Measurements from ENCODE around the gene TSN. TPM values are rescaled to one million over a fixed set of nuclear protein-coding genes. Genes with fewer than 3 reads are reported as not detected.

Gene TSN
- total and polyA plus RNA-seq, 9 of the 15 experiments (the other 6 are each of a cell fraction or from before 2014, with no cell fraction given) = 63.2 to 152 (median 95.2) TPM

DNA sequence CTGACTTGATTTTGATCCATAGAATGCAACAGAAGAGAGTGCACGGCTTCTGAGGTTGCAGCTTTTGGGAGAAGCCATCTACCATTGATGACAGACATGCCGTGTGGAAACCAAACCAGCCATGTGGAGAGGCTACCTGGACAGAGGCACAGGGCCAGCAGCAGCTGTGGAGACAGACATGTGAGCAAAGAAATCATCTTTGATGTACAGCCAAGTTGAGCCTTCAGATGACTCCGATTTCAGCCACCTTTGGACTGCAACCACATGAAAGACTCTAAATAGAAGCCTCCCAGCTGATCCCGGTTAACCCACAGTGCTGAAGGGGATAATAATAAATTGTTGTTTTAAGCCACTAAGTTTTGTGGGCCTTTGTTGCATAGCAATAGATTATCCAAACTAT, 54.2 kb downstream of the TSN start:
- CTCF ChIA-PET (ENCODE audit: low intra/inter-chr PET ratio) = no interaction called here
- peaks cover 12 to 36% of the 10 kb centered on the region in 2 experiments; a peak in 4 of 5 replicates for H3K27me3 ChIP-seq (ENCODE audit: control insufficient read depth in 2 of 2, insufficient read depth in 2 of 2, low read length in 2 of 2)
- H3K9me1 ChIP-seq (ENCODE audit: control insufficient read depth, insufficient read depth, low read length) = no peaks in the 10 kb centered on the region
- H3K36me3 ChIP-seq (ENCODE audit: control insufficient read depth, insufficient read depth, low read length) = no peaks in the 10 kb centered on the region
- WGBS (ENCODE audit: insufficient coverage, low coverage, missing lambda C conversion rate) = 2% methylated on average over 4 of the region's 4 CpGs
- H3K4me1 ChIP-seq (replicated peaks in 1 of 2; ENCODE audit: control insufficient read depth in 2 of 2, insufficient read depth in 2 of 2, low read length in 2 of 2) = no peaks in the 10 kb centered on the region; a peak in 1 of 5 replicates
- no peak for FAIRE-seq
- ATAC-seq = no peak
- peaks cover 3% of the 10 kb centered on the region; the same call in 1 of the 2 replicates for H4K20me1 ChIP-seq (replicated peaks; ENCODE audit: control insufficient read depth, insufficient read depth, low read length)
- in situ Hi-C loops (cut with MboI) (no loop called here), intact Hi-C loops (cut with micrococcal nuclease) (loop anchor here (5.0 kb wide), 3 partner anchors 163 to 643 kb away; no protein-coding TSS in a partner anchor)
- no peak overlapping the region for H3K27ac ChIP-seq (ENCODE audit: extremely low read depth, low read depth, low read length)
- POLR2A ChIA-PET = interaction anchor here (0.8 to 1.0 kb wide), 2 partner anchors 11 to 14 kb away, joined by 3 to 4 read pairs; no protein-coding TSS in a partner anchor
- no peaks in the 10 kb centered on the region for H3K79me2 ChIP-seq (ENCODE audit: control insufficient read depth, insufficient read depth, low read length)
- H2AFZ ChIP-seq (ENCODE audit: low read depth, low read length) = no peak overlapping the region
- no peak for DNase-seq (ENCODE audit: extremely low read depth in 1 of 4, low spot score in 3 of 4)
- no TSS peak for BruUV-seq (replicated peaks)
- no peak overlapping the region for H3K4me3 ChIP-seq
- TF ChIP-seq NR2F6 (CRISPR knock-in tag; IDR thresholded peaks at IDR 0.05) (no peak), ZFP36 (IDR thresholded peaks at IDR 0.05; ENCODE audit: low read depth, low read length, partially characterized antibody) (no peak), POLR2G (IDR thresholded peaks at IDR 0.05; ENCODE audit: low read depth, low read length) (no peak), HDAC1 (IDR thresholded peaks at IDR 0.05) (no peak), ZNF282 (CRISPR knock-in tag; IDR thresholded peaks at IDR 0.05) (no peak)
- TF ChIP-seq, protein P1, sequence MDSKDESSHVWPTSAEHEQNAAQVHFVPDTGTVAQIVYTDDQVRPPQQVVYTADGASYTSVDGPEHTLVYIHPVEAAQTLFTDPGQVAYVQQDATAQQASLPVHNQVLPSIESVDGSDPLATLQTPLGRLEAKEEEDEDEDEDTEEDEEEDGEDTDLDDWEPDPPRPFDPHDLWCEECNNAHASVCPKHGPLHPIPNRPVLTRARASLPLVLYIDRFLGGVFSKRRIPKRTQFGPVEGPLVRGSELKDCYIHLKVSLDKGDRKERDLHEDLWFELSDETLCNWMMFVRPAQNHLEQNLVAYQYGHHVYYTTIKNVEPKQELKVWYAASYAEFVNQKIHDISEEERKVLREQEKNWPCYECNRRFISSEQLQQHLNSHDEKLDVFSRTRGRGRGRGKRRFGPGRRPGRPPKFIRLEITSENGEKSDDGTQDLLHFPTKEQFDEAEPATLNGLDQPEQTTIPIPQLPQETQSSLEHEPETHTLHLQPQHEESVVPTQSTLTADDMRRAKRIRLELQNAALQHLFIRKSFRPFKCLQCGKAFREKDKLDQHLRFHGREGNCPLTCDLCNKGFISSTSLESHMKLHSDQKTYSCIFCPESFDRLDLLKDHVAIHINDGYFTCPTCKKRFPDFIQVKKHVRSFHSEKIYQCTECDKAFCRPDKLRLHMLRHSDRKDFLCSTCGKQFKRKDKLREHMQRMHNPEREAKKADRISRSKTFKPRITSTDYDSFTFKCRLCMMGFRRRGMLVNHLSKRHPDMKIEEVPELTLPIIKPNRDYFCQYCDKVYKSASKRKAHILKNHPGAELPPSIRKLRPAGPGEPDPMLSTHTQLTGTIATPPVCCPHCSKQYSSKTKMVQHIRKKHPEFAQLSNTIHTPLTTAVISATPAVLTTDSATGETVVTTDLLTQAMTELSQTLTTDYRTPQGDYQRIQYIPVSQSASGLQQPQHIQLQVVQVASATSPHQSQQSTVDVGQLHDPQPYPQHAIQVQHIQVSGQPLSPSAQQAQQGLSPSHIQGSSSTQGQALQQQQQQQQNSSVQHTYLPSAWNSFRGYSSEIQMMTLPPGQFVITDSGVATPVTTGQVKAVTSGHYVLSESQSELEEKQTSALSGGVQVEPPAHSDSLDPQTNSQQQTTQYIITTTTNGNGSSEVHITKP (IDR thresholded peaks at IDR 0.05; ENCODE audit: partially characterized antibody) = no peak
- TF ChIP-seq, protein P2, sequence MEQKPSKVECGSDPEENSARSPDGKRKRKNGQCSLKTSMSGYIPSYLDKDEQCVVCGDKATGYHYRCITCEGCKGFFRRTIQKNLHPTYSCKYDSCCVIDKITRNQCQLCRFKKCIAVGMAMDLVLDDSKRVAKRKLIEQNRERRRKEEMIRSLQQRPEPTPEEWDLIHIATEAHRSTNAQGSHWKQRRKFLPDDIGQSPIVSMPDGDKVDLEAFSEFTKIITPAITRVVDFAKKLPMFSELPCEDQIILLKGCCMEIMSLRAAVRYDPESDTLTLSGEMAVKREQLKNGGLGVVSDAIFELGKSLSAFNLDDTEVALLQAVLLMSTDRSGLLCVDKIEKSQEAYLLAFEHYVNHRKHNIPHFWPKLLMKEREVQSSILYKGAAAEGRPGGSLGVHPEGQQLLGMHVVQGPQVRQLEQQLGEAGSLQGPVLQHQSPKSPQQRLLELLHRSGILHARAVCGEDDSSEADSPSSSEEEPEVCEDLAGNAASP (IDR thresholded peaks at IDR 0.05) = no peak
- TF ChIP-seq, protein P3, sequence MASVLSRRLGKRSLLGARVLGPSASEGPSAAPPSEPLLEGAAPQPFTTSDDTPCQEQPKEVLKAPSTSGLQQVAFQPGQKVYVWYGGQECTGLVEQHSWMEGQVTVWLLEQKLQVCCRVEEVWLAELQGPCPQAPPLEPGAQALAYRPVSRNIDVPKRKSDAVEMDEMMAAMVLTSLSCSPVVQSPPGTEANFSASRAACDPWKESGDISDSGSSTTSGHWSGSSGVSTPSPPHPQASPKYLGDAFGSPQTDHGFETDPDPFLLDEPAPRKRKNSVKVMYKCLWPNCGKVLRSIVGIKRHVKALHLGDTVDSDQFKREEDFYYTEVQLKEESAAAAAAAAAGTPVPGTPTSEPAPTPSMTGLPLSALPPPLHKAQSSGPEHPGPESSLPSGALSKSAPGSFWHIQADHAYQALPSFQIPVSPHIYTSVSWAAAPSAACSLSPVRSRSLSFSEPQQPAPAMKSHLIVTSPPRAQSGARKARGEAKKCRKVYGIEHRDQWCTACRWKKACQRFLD (CRISPR knock-in tag; IDR thresholded peaks at IDR 0.05) = no peak
- no peak overlapping the region for H3K4me2 ChIP-seq (ENCODE audit: insufficient read depth, low read length)
- H3K9me3 ChIP-seq (replicated peaks; ENCODE audit: control insufficient read depth, insufficient read depth, low read depth, low read length) = no peaks in the 10 kb centered on the region
- H3K9ac ChIP-seq (ENCODE audit: insufficient read depth in 1 of 2, low read depth in 2 of 2, low read length in 2 of 2) = no peak overlapping the region
